H9 (cell line): ENCODE measurements around the gene ONECUT1. TPM values are rescaled to one million over a fixed set of nuclear protein-coding genes. Genes with fewer than 3 reads are reported as not detected.

Experiments
- DNase-seq: peaks from one replicate; pipeline ENCODE4 v3.0.0-alpha.2; 2017
- H2AFZ ChIP-seq: one replicate; pipeline ENCODE4 v1.6.1; 2013; ENCODE audit warnings: mild to moderate bottlenecking, low read length, control low read depth, moderate library complexity
- H2AK5ac ChIP-seq: 2 replicates; pipeline ENCODE4 v1.6.1; 2013; ENCODE audit warnings: low read length, control low read depth, mixed read lengths; ENCODE audit not compliant: insufficient read length
- H2BK120ac ChIP-seq: one replicate; pipeline ENCODE4 v1.6.1; 2013; ENCODE audit warnings: low read depth, mild to moderate bottlenecking, low read length, control low read depth, inconsistent platforms; ENCODE audit not compliant: poor library complexity, severe bottlenecking
- H2BK12ac ChIP-seq: 2 replicates; pipeline ENCODE4 v1.6.1; 2013; ENCODE audit warnings: low read length, control low read depth, mixed read lengths, low read depth; ENCODE audit not compliant: insufficient read length
- H2BK15ac ChIP-seq: 2 replicates; pipeline ENCODE4 v1.6.1; 2013; ENCODE audit warnings: low read depth, low read length, control low read depth
- H2BK20ac ChIP-seq: one replicate; pipeline ENCODE4 v1.6.1; 2013; ENCODE audit warnings: low read depth, mild to moderate bottlenecking, low read length, control low read depth, inconsistent platforms; ENCODE audit not compliant: poor library complexity, severe bottlenecking
- H2BK5ac ChIP-seq: 2 replicates; pipeline ENCODE4 v1.6.1; 2013; ENCODE audit warnings: low read length, control low read depth, mixed read lengths; ENCODE audit not compliant: insufficient read length
- H3K14ac ChIP-seq: 2 replicates; pipeline ENCODE4 v1.6.1; 2013; ENCODE audit warnings: low read length, control low read depth; ENCODE audit not compliant: insufficient read depth
- H3K18ac ChIP-seq: 2 replicates; pipeline ENCODE4 v1.6.1; 2013; ENCODE audit warnings: low read depth, mild to moderate bottlenecking, mixed read lengths, low read length, control low read depth; ENCODE audit not compliant: insufficient read length
- H3K23ac ChIP-seq: 2 replicates; pipeline ENCODE4 v1.6.1; 2013; ENCODE audit warnings: low read length, control low read depth, mixed read lengths, low read depth; ENCODE audit not compliant: insufficient read length
- H3K23me2 ChIP-seq: 2 replicates; pipeline ENCODE4 v1.6.1; 2013; ENCODE audit warnings: low read depth, mild to moderate bottlenecking, mixed read lengths, low read length, control low read depth; ENCODE audit not compliant: insufficient read length, poor library complexity, severe bottlenecking
- H3K27ac ChIP-seq: 2 replicates; pipeline ENCODE4 v1.5.1; 2013; ENCODE audit warnings: low read length, control low read depth, mixed read lengths, low read depth; ENCODE audit not compliant: insufficient read length
- H3K27me3 ChIP-seq: 2 replicates; pipeline ENCODE4 v1.6.1; 2013; ENCODE audit warnings: low read length, control low read depth, inconsistent platforms; ENCODE audit not compliant: insufficient read depth
- H3K4ac ChIP-seq: 2 replicates; pipeline ENCODE4 v1.6.1; 2013; ENCODE audit warnings: low read depth, mild to moderate bottlenecking, control low read depth, inconsistent platforms, low read length, moderate library complexity
- H3K4me1 ChIP-seq: 2 replicates; pipeline ENCODE4 v1.6.1; 2013; ENCODE audit warnings: low read length, control low read depth, inconsistent platforms; ENCODE audit not compliant: insufficient read depth
- H3K4me2 ChIP-seq: 2 replicates; pipeline ENCODE4 v1.6.1; 2013; ENCODE audit warnings: low read length, control low read depth, mixed read lengths; ENCODE audit not compliant: insufficient read length, insufficient read depth
- H3K56ac ChIP-seq: 2 replicates; pipeline ENCODE4 v1.6.1; 2013; ENCODE audit warnings: low read depth, mild to moderate bottlenecking, mixed read lengths, low read length, control low read depth; ENCODE audit not compliant: insufficient read length
- H3K79me1 ChIP-seq: 2 replicates; pipeline ENCODE4 v1.6.1; 2013; ENCODE audit warnings: low read depth, mild to moderate bottlenecking, moderate library complexity, low read length, control low read depth, inconsistent platforms; ENCODE audit not compliant: insufficient read depth, poor library complexity, severe bottlenecking
- H3K79me2 ChIP-seq: 2 replicates; pipeline ENCODE4 v1.6.1; 2013; ENCODE audit warnings: low read length, control low read depth, inconsistent platforms; ENCODE audit not compliant: insufficient read depth
- H3K9ac ChIP-seq: 2 replicates; pipeline ENCODE4 v1.6.1; 2013; ENCODE audit warnings: low read length, control low read depth, mixed read lengths; ENCODE audit not compliant: insufficient read length; ENCODE audit errors: extremely low read depth
- H3K9me3 ChIP-seq: one replicate; pipeline ENCODE4 v1.6.1; 2013; ENCODE audit warnings: low read depth, low read length, inconsistent platforms; ENCODE audit not compliant: control insufficient read depth
- H3T11ph ChIP-seq: one replicate; pipeline ENCODE4 v1.6.1; 2013; ENCODE audit warnings: mild to moderate bottlenecking, low read length, control low read depth, inconsistent platforms
- H4K20me1 ChIP-seq: one replicate; pipeline ENCODE4 v1.6.1; 2013; ENCODE audit not compliant: control insufficient read depth, insufficient read length, insufficient read depth
- H4K5ac ChIP-seq: 2 replicates; pipeline ENCODE4 v1.6.1; 2013; ENCODE audit warnings: low read depth, mild to moderate bottlenecking, mixed read lengths, low read length, control low read depth; ENCODE audit not compliant: insufficient read length
- H4K8ac ChIP-seq: replicated peaks from 2 replicates; pipeline ENCODE4 v1.6.1; 2013; ENCODE audit warnings: low read length, control low read depth, mixed read lengths, low read depth; ENCODE audit not compliant: insufficient read length
- H4K91ac ChIP-seq: 2 replicates; pipeline ENCODE4 v1.6.1; 2013; ENCODE audit warnings: low read depth, mild to moderate bottlenecking, moderate library complexity, mixed read lengths, low read length, control low read depth; ENCODE audit not compliant: insufficient read length
- H3K27ac Mint-ChIP-seq, 3 experiments: 2 replicates in 2 of 3; 3 replicates in 1 of 3; pipeline ENCODE4 v1.8.0; 2020 to 2021; ENCODE audit warnings: mixed read lengths in 3 of 3, mild to moderate bottlenecking in 1 of 3, moderate library complexity in 1 of 3
- H3K27me3 Mint-ChIP-seq: 2 replicates; pipeline ENCODE4 v1.8.0; 2021; ENCODE audit warnings: low read depth, mild to moderate bottlenecking, moderate library complexity, mixed read lengths
- H3K36me3 Mint-ChIP-seq, 3 experiments: 2 replicates in 2 of 3; 3 replicates in 1 of 3; pipeline ENCODE4 v1.8.0; 2020 to 2021; ENCODE audit warnings: low read depth in 3 of 3, mixed read lengths in 3 of 3; ENCODE audit not compliant: insufficient read depth in 1 of 3
- H3K4me1 Mint-ChIP-seq, 2 experiments: 2 replicates each; pipeline ENCODE4 v1.8.0; 2020; ENCODE audit warnings: mixed read lengths in 2 of 2
- H3K4me3 Mint-ChIP-seq, 2 experiments: 2 replicates in 1 of 2; 3 replicates in 1 of 2; pipeline ENCODE4 v1.8.0; 2020 to 2021; ENCODE audit warnings: mild to moderate bottlenecking in 2 of 2, mixed read lengths in 2 of 2, moderate library complexity in 1 of 2
- H3K9me3 Mint-ChIP-seq, 2 experiments: 2 replicates in 1 of 2; 3 replicates in 1 of 2; pipeline ENCODE4 v1.8.0; 2020; ENCODE audit warnings: mild to moderate bottlenecking in 2 of 2, mixed read lengths in 2 of 2, moderate library complexity in 1 of 2
- WGBS: extraction: QIAGEN DNeasy Blood & Tissue Kit; methylation state at CpG from one replicate; pipeline ENCODE4 v1.1.7; 2013; ENCODE audit warnings: missing lambda C conversion rate, low lambda C conversion rate, mixed read lengths; ENCODE audit not compliant: insufficient read length; ENCODE audit errors: extremely low coverage; 5-methylcytosine and 5-hydroxymethylcytosine counted together
- total RNA-seq: library from RNA; stranded (reverse); gene quantifications from 2 replicates; pipeline ENCODE4 v1.2.1, GENCODE V29; 2021
- TF ChIP-seq, protein P1 (sequence below): fragments of 200-600 bp; sonication (generic); conservative IDR thresholded peaks from 3 replicates; pipeline ENCODE4 v1.8.0; 2021; ENCODE audit warnings: antibody characterized with exemption, mild to moderate bottlenecking

The ONECUT1 gene
- total RNA-seq, 1 experiment from 2014 or later = 14.1 TPM

DNA sequence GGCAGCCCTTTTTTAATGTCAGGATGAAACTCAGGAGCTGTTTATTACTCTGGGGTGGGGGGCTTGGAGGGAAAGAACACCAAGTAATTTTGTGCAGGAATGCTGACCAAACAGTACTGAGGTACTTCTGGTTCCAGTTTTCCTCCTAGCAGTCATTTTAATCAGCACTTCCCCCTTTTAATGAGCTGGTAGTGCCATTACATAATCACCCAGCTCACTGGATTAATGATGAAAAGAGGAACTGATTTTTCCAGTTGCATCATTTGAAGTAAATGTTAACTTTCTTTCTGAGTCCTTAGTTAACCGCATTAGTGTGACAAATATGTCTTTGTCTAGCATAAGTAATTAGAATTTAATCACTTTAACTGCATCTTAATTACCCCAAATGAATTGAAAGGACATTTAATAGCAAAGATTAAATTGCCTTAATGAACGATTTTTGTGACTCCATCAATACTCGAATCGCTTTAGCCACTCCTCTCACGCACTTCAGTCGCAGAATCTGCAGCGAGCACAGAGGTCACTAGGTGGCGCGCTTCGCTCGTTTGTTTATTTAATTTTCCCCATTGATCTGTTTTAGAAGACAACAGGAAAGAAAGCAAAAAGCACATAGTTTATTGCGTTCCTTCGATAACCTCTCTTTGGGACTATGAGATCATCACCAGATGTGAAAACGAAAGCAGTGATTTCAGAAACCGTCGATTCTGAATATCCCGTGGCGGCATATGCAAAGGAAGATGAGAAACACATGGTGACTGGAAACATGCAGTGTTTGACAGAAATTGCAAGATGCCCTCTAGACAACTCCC lies 9.8 kb downstream of the ONECUT1 start:
- DNase-seq = peak; percentile 55
- H2BK12ac ChIP-seq = no peak overlapping the region
- H3K56ac ChIP-seq = no peak overlapping the region
- TF ChIP-seq, protein P1, sequence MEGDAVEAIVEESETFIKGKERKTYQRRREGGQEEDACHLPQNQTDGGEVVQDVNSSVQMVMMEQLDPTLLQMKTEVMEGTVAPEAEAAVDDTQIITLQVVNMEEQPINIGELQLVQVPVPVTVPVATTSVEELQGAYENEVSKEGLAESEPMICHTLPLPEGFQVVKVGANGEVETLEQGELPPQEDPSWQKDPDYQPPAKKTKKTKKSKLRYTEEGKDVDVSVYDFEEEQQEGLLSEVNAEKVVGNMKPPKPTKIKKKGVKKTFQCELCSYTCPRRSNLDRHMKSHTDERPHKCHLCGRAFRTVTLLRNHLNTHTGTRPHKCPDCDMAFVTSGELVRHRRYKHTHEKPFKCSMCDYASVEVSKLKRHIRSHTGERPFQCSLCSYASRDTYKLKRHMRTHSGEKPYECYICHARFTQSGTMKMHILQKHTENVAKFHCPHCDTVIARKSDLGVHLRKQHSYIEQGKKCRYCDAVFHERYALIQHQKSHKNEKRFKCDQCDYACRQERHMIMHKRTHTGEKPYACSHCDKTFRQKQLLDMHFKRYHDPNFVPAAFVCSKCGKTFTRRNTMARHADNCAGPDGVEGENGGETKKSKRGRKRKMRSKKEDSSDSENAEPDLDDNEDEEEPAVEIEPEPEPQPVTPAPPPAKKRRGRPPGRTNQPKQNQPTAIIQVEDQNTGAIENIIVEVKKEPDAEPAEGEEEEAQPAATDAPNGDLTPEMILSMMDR = peak; percentile 97
- no CpG with 5 or more reads among the region's 18 CpGs for WGBS
- no peak overlapping the region for H3K4ac ChIP-seq
- H2BK120ac ChIP-seq = no peak overlapping the region
- no peak overlapping the region for H3K18ac ChIP-seq
- H3K4me1 Mint-ChIP-seq = peaks cover 49 to 53% of the 10 kb centered on the region in 2 experiments
- no peak overlapping the region for H3K23ac ChIP-seq
- H3K4me3 Mint-ChIP-seq = no peak overlapping the region
- H3K27ac ChIP-seq = no peak overlapping the region
- peaks cover 0 to 11% (median 0%) of the 10 kb centered on the region in 3 experiments; a peak in 3 of 7 replicates for H3K36me3 Mint-ChIP-seq
- H3K4me2 ChIP-seq = no peak overlapping the region
- no peak overlapping the region for H2AFZ ChIP-seq
- H3K23me2 ChIP-seq = peaks cover 21% of the 10 kb centered on the region
- H4K20me1 ChIP-seq = no peaks in the 10 kb centered on the region
- H3K9me3 ChIP-seq = no peaks in the 10 kb centered on the region
- H3K27ac Mint-ChIP-seq = no peak overlapping the region
- H2BK20ac ChIP-seq = no peak overlapping the region
- H2AK5ac ChIP-seq = no peak overlapping the region
- no peak overlapping the region for H2BK5ac ChIP-seq
- H3K27me3 Mint-ChIP-seq = peaks cover 20% of the 10 kb centered on the region
- no peaks in the 10 kb centered on the region for H3K79me2 ChIP-seq
- H4K91ac ChIP-seq = no peak overlapping the region
- H2BK15ac ChIP-seq = no peak overlapping the region
- H3T11ph ChIP-seq = no peak overlapping the region
- H3K4me1 ChIP-seq = peaks cover 7% of the 10 kb centered on the region; the same call in 1 of the 2 replicates
- H3K79me1 ChIP-seq = no peaks in the 10 kb centered on the region
- no peak overlapping the region for H4K5ac ChIP-seq
- H3K9ac ChIP-seq = no peak overlapping the region
- H4K8ac ChIP-seq = no peak overlapping the region
- H3K9me3 Mint-ChIP-seq = no peaks in the 10 kb centered on the region
- H3K14ac ChIP-seq = no peak overlapping the region
- H3K27me3 ChIP-seq = peaks cover 13% of the 10 kb centered on the region; the same call in 1 of the 2 replicates
